ENCODE data around the gene SERPINA4. TPM values are rescaled to one million over a fixed set of nuclear protein-coding genes. Genes with fewer than 3 reads are reported as not detected.

Gene SERPINA4
- total and polyA plus RNA-seq, 2 of the 13 experiments (the other 11 are each of a cell fraction or from before 2014, with no cell fraction given): 39.1 to 57.8 TPM

DNA sequence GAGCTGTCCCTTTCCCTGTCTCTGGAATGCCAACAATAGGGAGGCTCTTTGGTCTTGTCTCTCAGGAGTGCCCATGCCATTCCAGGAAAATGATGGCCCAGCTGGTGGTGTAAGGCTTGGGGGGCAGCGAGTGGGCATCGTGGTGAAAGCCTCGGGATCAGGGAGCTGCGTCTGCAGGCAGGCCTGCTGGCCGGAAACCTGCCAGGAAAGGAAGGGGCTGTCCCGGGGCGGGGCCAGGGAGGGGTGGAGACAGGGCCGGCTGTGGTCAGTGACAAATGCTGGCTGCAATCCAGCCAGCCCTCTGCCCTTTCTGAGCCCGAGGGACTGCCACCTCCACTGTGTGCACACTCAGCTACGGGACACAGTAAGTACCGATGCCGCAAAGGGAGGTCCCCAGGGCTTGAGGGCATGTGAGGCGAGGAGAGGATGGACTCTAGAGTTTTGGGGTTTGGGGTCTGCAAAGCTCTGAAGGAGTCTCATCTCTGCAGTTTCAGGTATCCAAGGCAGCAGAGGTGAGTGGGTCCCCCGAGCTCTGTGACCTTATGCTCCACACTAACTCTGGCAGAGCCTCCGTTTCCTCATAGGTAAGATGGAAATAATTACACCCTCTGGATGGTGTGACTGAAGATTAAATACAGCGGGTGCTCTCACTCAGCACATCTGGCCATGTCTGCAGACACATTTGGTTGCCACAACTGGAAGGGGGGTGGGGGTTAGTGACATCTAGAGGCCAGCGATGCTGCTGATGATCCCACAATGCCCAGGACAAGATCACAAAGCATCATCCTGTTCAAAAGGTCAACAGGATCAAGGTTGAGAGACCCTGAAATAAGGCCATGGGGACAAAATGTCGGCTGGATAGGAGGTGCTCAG lies 20.1 kb downstream of the SERPINA4 start, which contains the start of gene SERPINA5 (continued):
- TF ChIP-seq, protein P1, sequence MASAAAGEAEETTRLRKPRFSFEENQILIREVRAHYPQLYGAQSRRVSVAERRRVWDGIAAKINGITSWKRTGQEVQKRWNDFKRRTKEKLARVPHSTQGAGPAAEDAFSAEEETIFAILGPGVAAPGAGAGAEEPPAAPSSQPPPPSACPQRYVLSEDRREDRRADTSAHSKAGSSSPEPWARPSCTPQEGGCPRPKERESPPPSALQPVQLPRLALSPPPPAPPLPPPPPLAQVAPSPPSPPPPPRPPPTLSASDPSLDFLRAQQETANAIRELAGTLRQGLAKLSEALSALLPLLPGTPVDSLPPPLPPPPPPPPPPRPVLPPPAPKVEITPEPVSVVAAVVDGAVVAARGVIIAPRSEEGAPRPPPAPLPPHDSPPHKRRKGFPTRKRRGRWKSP (CRISPR knock-in tag; IDR thresholded peaks at IDR 0.05): peak; percentile 44; the same call in 1 of the 2 replicates
- TF ChIP-seq CEBPG (CRISPR knock-in tag; IDR thresholded peaks at IDR 0.05) (0 out of 2 replicates have a peak, but pooled peaks have one; percentile 6), TEAD3 (CRISPR knock-in tag; optimal IDR thresholded peaks at IDR 0.05; ENCODE audit: borderline replicate concordance) (peak; percentile 67), GABPB1 (CRISPR knock-in tag; IDR thresholded peaks at IDR 0.05) (peak; percentile 78), NFE2L1 (CRISPR knock-in tag; IDR thresholded peaks at IDR 0.05; ENCODE audit: borderline replicate concordance) (no peak), ZSCAN9 (CRISPR knock-in tag; IDR thresholded peaks at IDR 0.05; ENCODE audit: borderline replicate concordance) (no peak; the same call in 1 of the 2 replicates), IKZF4 (CRISPR knock-in tag; IDR thresholded peaks at IDR 0.05; ENCODE audit: borderline replicate concordance, low read depth, not compliant biosample characterization) (peak; percentile 46), CCDC6 (CRISPR knock-in tag; IDR thresholded peaks at IDR 0.05) (0 out of 2 replicates have a peak, but pooled peaks have one; percentile 35), NKX3-1 (CRISPR knock-in tag; IDR thresholded peaks at IDR 0.05) (no peak), ZNF33B (CRISPR knock-in tag; IDR thresholded peaks at IDR 0.05) (peak; percentile 77), NFATC3 (CRISPR knock-in tag; IDR thresholded peaks at IDR 0.05) (0 out of 2 replicates have a peak, but pooled peaks have one; percentile 52), ZFP90 (CRISPR knock-in tag; IDR thresholded peaks at IDR 0.05; ENCODE audit: borderline replicate concordance) (no peak), NR2C2 (CRISPR knock-in tag; IDR thresholded peaks at IDR 0.05; ENCODE audit: borderline replicate concordance) (peak; percentile 33; the same call in 1 of the 2 replicates), ZNF747 (CRISPR knock-in tag; IDR thresholded peaks at IDR 0.05; ENCODE audit: borderline replicate concordance) (peak; percentile 58; the same call in 1 of the 2 replicates), YEATS2 (CRISPR knock-in tag; IDR thresholded peaks at IDR 0.05; ENCODE audit: borderline replicate concordance) (peak; percentile 23; the same call in 1 of the 2 replicates), JDP2 (CRISPR knock-in tag; IDR thresholded peaks at IDR 0.05; ENCODE audit: borderline replicate concordance) (no peak), ZNF557 (CRISPR knock-in tag; IDR thresholded peaks at IDR 0.05) (no peak)
- TF ChIP-seq, protein P2, sequence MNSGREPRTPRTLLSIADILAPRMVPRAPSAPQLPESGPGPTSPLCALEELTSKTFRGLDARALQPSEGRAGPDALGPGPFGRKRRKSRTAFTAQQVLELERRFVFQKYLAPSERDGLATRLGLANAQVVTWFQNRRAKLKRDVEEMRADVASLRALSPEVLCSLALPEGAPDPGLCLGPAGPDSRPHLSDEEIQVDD (CRISPR knock-in tag; IDR thresholded peaks at IDR 0.05; ENCODE audit: borderline replicate concordance): peak; percentile 73; the same call in 1 of the 2 replicates
- TF ChIP-seq, protein P3, sequence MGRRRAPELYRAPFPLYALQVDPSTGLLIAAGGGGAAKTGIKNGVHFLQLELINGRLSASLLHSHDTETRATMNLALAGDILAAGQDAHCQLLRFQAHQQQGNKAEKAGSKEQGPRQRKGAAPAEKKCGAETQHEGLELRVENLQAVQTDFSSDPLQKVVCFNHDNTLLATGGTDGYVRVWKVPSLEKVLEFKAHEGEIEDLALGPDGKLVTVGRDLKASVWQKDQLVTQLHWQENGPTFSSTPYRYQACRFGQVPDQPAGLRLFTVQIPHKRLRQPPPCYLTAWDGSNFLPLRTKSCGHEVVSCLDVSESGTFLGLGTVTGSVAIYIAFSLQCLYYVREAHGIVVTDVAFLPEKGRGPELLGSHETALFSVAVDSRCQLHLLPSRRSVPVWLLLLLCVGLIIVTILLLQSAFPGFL (CRISPR knock-in tag; IDR thresholded peaks at IDR 0.05): 0 out of 2 replicates have a peak, but pooled peaks have one; percentile 21
- TF ChIP-seq, protein P4, sequence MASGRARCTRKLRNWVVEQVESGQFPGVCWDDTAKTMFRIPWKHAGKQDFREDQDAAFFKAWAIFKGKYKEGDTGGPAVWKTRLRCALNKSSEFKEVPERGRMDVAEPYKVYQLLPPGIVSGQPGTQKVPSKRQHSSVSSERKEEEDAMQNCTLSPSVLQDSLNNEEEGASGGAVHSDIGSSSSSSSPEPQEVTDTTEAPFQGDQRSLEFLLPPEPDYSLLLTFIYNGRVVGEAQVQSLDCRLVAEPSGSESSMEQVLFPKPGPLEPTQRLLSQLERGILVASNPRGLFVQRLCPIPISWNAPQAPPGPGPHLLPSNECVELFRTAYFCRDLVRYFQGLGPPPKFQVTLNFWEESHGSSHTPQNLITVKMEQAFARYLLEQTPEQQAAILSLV (CRISPR knock-in tag; IDR thresholded peaks at IDR 0.05; ENCODE audit: borderline replicate concordance): no peak; the same call in 1 of the 2 replicates
- TF ChIP-seq, protein P5, sequence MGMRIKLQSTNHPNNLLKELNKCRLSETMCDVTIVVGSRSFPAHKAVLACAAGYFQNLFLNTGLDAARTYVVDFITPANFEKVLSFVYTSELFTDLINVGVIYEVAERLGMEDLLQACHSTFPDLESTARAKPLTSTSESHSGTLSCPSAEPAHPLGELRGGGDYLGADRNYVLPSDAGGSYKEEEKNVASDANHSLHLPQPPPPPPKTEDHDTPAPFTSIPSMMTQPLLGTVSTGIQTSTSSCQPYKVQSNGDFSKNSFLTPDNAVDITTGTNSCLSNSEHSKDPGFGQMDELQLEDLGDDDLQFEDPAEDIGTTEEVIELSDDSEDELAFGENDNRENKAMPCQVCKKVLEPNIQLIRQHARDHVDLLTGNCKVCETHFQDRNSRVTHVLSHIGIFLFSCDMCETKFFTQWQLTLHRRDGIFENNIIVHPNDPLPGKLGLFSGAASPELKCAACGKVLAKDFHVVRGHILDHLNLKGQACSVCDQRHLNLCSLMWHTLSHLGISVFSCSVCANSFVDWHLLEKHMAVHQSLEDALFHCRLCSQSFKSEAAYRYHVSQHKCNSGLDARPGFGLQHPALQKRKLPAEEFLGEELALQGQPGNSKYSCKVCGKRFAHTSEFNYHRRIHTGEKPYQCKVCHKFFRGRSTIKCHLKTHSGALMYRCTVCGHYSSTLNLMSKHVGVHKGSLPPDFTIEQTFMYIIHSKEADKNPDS (CRISPR knock-in tag; IDR thresholded peaks at IDR 0.05): no peak

All from HepG2 (cell line).